ENCODE measurements around the gene SLC25A48. TPM values are rescaled to one million over a fixed set of nuclear protein-coding genes. Genes with fewer than 3 reads are reported as not detected.

Gene SLC25A48
- total and polyA plus RNA-seq, 7 donors: 1.6 to 7.2 (median 1.9) TPM; not detected in 4

DNA sequence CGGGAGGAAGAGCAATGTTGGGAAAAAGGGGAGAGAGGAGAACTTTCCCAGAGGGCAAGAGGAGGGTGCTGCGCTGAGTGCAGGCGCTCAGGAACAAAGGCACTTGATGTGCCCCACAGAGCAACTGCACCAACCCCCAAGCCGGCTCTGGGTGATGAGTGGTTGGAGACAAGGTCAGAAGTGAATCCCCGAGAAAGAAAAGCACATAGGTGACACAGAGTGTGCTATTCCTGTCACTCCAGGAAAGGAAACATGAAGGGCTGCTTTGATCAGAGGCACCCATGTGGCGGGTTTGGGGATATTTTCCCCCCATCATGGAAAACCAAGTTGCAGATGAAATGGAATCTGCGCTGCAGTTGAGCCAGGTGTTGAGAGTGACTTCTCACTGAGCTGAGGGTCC is 20.7 kb upstream of the SLC25A48 start:
- no peak for DNase-seq
- Histone ChIP-seq H3K27ac (no peak overlapping the region), H3K36me3 (no peaks in the 10 kb centered on the region), H3K27me3 (no peaks in the 10 kb centered on the region), H3K9me3 (no peaks in the 10 kb centered on the region), H3K4me3 (no peak overlapping the region), H3K4me1 (peaks cover 0 to 11% (median 8%) of the 10 kb centered on the region in 4 donors)
- WGBS, 2 donors: 89 to 90% methylated on average over 7 of the region's 7 CpGs
- intact Hi-C loops (cut with DNase I): no loop called here
- TF ChIP-seq CTCF (IDR thresholded peaks at IDR 0.05) (no peak), EP300 (IDR thresholded peaks at IDR 0.05) (no peak), POLR2AphosphoS5 (IDR thresholded peaks at IDR 0.05) (no peak)

- H3K4me1 ChIP-seq: peaks cover 0 to 11% (median 8%) of the 10 kb centered on the region in 4 donors
- TF ChIP-seq POLR2A (IDR thresholded peaks at IDR 0.05): no peak
- TF ChIP-seq EP300 (IDR thresholded peaks at IDR 0.05): no peak
- TF ChIP-seq POLR2AphosphoS5 (IDR thresholded peaks at IDR 0.05): no peak
- no peak for TF ChIP-seq CTCF (IDR thresholded peaks at IDR 0.05)
- H3K36me3 ChIP-seq: no peaks in the 10 kb centered on the region
- H3K27me3 ChIP-seq: no peaks in the 10 kb centered on the region
- WGBS, 2 donors: 89 to 94% methylated on average over 3 of the region's 3 CpGs
- H3K27ac ChIP-seq: no peak overlapping the region
- H3K9me3 ChIP-seq: no peaks in the 10 kb centered on the region
- intact Hi-C loops (cut with DNase I): no loop called here
- no peak for DNase-seq
- no peak overlapping the region for H3K4me3 ChIP-seq
Observed at GRCh38 chr5:135814316-135814715, 20.1 kb upstream of the SLC25A48 start.

- intact Hi-C loops (cut with DNase I): no loop called here
- WGBS, 2 donors: 80 to 83% methylated on average over 3 of the region's 3 CpGs
- Histone ChIP-seq H3K27me3 (no peaks in the 10 kb centered on the region), H3K9me3 (no peaks in the 10 kb centered on the region), H3K4me3 (no peak overlapping the region), H3K27ac (no peak overlapping the region), H3K4me1 (peaks cover 0 to 11% (median 8%) of the 10 kb centered on the region in 4 donors), H3K36me3 (no peaks in the 10 kb centered on the region)
- DNase-seq: no peak
- TF ChIP-seq CTCF (IDR thresholded peaks at IDR 0.05) (no peak), POLR2AphosphoS5 (IDR thresholded peaks at IDR 0.05) (no peak), POLR2A (IDR thresholded peaks at IDR 0.05) (no peak), EP300 (IDR thresholded peaks at IDR 0.05) (no peak)
Observed at GRCh38 chr5:135814812-135815211, 19.7 kb upstream of the SLC25A48 start.

DNA sequence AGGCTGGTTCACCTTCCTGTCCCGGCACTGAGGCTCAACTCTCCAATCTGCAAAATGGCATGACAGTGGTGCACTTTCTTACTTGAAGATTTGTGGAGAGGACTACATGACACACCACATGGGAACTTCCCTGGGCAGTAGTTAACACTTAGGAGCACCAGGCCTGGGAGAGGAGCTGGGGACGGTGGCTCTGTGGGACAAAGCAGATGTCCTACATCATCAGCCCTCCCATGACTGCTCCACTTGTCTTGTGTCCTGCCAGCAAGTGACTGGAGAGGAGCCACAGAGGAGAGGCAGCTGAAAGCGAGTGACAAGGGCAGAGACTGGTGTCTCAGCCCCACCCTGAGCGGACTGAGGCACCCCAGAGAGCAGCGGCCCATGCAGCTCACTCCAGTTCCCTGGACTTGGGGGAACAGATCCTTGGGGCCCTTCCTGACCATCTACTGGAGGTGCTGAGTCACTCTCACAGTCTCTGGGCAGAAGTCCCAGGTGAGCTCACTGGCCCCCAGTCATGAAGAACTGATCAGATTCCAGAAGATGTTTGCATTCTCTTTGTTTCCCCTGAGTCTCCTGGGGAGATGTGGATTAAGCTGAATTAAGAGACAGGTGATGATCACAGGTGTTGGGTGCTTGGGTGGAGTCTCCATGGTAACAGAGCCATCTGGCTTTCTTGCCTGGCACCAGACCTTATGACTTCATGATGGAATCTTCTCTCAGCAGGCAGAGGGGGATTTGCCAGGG is 13.2 kb upstream of the SLC25A48 start:
- H3K9me3 ChIP-seq: no peaks in the 10 kb centered on the region
- no peaks in the 10 kb centered on the region for H3K27me3 ChIP-seq
- H3K4me1 ChIP-seq: no peaks in the 10 kb centered on the region
- DNase-seq: no peak
- WGBS, 2 donors: 79 to 80% methylated on average over 5 of the region's 5 CpGs
- H3K4me3 ChIP-seq: no peak overlapping the region
- no peaks in the 10 kb centered on the region for H3K36me3 ChIP-seq
- intact Hi-C loops (cut with DNase I): no loop called here
- TF ChIP-seq POLR2AphosphoS5 (IDR thresholded peaks at IDR 0.05) (no peak), CTCF (IDR thresholded peaks at IDR 0.05) (no peak), EP300 (IDR thresholded peaks at IDR 0.05) (no peak), POLR2A (IDR thresholded peaks at IDR 0.05) (no peak)
- no peak overlapping the region for H3K27ac ChIP-seq

DNA sequence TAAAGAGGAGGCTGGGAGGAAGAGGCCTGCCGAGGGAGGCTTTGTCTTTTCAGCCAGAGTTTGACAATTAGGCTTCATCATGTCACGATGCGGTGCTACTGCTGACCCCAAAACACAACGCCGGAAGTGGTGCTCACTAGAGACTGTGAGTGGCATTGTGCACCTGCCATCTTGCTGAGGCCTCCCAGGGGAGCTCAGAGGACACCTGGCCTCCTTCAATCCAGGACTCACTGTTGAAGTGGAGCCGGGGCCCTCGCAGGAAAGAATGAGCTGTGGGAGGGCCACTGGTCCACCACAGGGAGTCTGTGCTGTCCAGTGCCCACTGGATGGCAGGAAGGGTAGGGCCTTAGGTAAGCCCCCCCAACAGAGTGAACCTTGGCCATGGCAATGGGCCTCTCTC is 12.7 kb upstream of the SLC25A48 start:
- no peaks in the 10 kb centered on the region for H3K9me3 ChIP-seq
- 90 to 93% methylated on average over 7 of the region's 7 CpGs for WGBS, 2 donors
- no peaks in the 10 kb centered on the region for H3K36me3 ChIP-seq
- H3K4me3 ChIP-seq: no peak overlapping the region
- DNase-seq: no peak
- intact Hi-C loops (cut with DNase I): no loop called here
- TF ChIP-seq POLR2A (IDR thresholded peaks at IDR 0.05) (no peak), CTCF (IDR thresholded peaks at IDR 0.05) (no peak), EP300 (IDR thresholded peaks at IDR 0.05) (no peak)
- H3K27me3 ChIP-seq: no peaks in the 10 kb centered on the region
- H3K27ac ChIP-seq: no peak overlapping the region
- no peaks in the 10 kb centered on the region for H3K4me1 ChIP-seq
